ENCODE results near the gene NTPCR.
"Not testable (repeated sequence)": the region's sequence is repeated elsewhere in the genome, so short reads cannot be mapped to it uniquely, and the experiment has no call there.

Gene NTPCR

GRCh38 chr1:232950197-232951176, at the start of gene NTPCR:
Gene NTPCR, plus strand, starts transcription at chr1:232950611. Its CDS starts 100 bp downstream, at chr1:232950711.
- DNase-seq: peak; percentile 89

GRCh38 chr1:232900818-232901217, 49.6 kb upstream of the NTPCR start:
- no peak for DNase-seq

GRCh38 chr1:232901255-232901654, 49.2 kb upstream of the NTPCR start:
- DNase-seq: no peak

- DNase-seq: no peak
Measured at GRCh38 chr1:232902774-232903350, 47.5 kb upstream of the NTPCR start.

- no peak for DNase-seq
Measured at GRCh38 chr1:232904131-232904530, 46.3 kb upstream of the NTPCR start.

- DNase-seq: peak; percentile 19
Measured at GRCh38 chr1:232904566-232904965, 45.8 kb upstream of the NTPCR start.

- DNase-seq: peak; percentile 1
Measured at GRCh38 chr1:232905331-232906034, 44.9 kb upstream of the NTPCR start.

- no peak for DNase-seq
Measured at GRCh38 chr1:232906441-232906840, 44.0 kb upstream of the NTPCR start.

GRCh38 chr1:232908831-232909230, 41.6 kb upstream of the NTPCR start:
- no peak for DNase-seq

GRCh38 chr1:232909752-232910151, 40.7 kb upstream of the NTPCR start:
- no peak for DNase-seq

GRCh38 chr1:232911027-232911599, 39.3 kb upstream of the NTPCR start:
- DNase-seq: no peak

GRCh38 chr1:232912845-232913580, 37.4 kb upstream of the NTPCR start:
- no peak for DNase-seq

GRCh38 chr1:232914271-232914670, 36.1 kb upstream of the NTPCR start:
- not testable (repeated sequence) for DNase-seq

- DNase-seq: no peak
Measured at GRCh38 chr1:232915212-232915611, 35.2 kb upstream of the NTPCR start.

GRCh38 chr1:232917053-232917452, 33.4 kb upstream of the NTPCR start:
- no peak for DNase-seq

- no peak for DNase-seq
Measured at GRCh38 chr1:232921381-232921780, 29.0 kb upstream of the NTPCR start.

- DNase-seq: no peak
Measured at GRCh38 chr1:232922485-232922884, 27.9 kb upstream of the NTPCR start.

GRCh38 chr1:232923739-232924386, 26.5 kb upstream of the NTPCR start:
- no peak for DNase-seq

GRCh38 chr1:232924874-232925273, 25.5 kb upstream of the NTPCR start:
- no peak for DNase-seq

GRCh38 chr1:232925421-232926220, 24.8 kb upstream of the NTPCR start:
- DNase-seq: no peak

- not testable (repeated sequence) for DNase-seq
Measured at GRCh38 chr1:232927166-232927565, 23.2 kb upstream of the NTPCR start.

All from GDM1 (cell line).